Anterior cingulate cortex (tissue), 58 donors: Measurements from ENCODE around the gene ADAMTS13.

Source experiments
- DNase-seq, 58 donors: peaks; one replicate each; lab custom pipeline; 2025; lab: John Stamatoyannopoulos, UW

Gene ADAMTS13

DNA sequence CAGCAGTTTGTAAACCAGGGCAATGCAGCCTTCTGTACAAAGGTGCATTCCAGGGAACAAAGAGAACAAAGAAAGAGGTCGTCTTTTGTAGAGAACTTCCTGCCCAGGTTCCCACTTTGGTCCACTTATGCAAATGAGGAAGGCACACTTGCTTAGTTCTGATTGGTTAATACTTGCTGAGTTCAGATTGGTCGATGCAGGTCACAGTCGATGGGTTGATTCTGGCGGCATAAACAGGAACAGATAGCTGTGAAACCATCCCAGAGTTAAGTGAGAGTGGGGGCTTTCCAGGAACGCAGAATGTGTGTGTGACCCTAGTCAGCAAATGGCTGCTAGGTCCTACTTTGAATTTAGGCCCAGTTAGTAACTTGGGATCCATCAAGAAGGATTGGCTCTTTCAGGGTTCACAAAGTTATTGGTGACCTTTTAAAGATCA is 1.8 kb upstream of the ADAMTS13 start:
- no peak for DNase-seq

DNA sequence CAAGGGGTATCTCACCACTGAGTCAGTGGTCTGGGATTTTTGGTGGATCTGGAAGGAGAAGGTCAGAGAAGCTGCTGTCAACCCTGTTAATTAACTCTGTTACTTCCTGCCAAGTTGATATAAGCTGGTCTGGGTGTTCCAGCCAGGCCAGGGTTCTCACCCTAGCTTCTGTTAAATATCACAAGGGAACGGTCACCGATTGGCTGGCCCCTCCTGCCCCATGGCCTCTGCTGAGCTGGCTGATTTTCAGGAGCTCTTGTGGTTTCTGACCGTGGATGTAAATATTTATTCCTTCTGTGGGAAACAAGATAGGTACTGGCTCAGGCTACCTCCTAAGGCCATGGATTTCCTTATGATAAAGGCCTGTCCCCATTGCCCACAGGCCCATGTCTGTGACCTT is 1.0 kb downstream of the ADAMTS13 start:
- DNase-seq: no peak

DNA sequence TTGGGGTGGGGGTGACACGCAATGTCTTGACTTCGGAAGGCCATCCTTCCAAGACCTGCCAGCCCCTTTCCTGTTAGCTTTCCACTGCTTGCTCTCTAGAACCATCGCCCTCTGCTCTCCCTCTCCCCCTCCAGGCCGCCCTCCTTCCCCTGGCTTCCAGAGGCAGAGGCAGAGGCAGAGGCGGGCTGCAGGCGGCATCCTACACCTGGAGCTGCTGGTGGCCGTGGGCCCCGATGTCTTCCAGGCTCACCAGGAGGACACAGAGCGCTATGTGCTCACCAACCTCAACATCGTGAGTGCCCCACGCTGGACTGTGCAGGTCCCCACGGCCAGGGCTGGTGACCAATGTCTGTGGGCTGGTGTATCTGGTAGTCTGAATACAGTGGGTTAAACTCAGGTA is 2.0 kb downstream of the ADAMTS13 start:
- no peak for DNase-seq

DNA sequence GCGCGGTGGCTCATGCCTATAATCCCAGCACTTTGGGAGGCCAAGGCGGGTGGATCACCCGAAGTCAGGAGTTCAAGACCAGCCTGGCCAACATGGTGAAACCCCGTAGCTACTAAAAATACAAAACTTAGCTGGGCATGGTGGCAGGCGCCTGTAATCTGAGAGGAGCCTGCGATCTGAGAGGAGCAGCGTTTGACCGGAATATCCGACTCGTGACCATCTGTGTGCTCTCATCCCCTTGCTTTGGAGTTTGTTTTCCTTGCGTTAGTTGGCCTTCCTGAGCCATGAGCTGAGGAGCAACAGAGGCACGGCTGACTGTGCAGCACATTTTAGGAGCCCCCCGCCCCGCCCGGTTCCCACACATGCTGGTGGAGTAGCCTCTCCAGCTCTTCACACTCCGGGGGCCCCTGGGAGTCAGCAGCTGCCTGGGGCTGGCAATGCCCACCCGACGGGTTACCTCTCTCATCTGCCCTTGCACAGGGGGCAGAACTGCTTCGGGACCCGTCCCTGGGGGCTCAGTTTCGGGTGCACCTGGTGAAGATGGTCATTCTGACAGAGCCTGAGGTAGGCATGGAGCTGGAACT is 3.0 kb downstream of the ADAMTS13 start:
- no peak for DNase-seq

DNA sequence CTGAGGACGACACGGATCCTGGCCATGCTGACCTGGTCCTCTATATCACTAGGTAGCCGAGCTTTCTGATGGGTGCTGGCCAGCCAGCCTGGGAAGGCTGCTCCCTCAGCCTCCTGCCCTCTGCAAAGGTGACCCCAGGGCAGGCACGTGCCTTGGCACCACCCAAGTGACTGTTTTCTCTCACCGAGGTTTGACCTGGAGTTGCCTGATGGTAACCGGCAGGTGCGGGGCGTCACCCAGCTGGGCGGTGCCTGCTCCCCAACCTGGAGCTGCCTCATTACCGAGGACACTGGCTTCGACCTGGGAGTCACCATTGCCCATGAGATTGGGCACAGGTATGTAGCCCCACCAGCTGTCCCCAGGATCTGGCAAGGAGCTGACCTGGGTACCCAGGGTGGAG is 3.8 kb downstream of the ADAMTS13 start:
- no peak for DNase-seq

DNA sequence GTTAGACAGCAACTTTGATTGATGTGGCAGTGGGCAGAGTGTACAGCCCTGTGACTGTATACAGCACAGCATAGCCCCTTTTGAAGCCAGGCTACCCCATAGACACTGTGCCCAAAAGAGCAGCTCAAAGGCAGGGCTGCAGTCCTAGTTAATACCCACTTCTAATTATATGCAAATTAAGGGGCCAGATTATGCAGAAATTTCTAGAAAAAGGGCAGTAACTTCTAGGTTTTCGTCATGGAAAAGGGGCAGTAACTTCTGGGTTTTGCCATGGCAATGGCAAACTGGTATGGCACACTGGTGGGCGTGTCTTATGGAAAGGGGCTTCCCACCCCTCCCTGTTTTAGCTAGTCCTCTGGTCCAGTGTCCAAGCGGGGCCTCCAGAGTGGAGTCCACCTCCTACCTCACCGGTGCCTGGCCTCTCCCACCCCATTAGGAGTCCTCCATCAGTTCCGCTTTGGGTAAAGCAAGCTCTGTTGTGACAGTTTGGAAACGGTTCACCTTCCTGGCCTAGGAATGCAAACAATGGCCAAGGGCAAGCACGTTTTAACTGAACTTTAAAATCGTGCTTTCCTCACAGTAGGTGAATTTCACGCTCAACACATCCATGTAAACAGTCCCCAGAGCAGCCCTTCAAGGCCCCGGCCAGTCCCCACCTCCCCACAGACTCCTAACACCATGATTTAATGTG is 5.6 kb downstream of the ADAMTS13 start:
- no peak for DNase-seq

DNA sequence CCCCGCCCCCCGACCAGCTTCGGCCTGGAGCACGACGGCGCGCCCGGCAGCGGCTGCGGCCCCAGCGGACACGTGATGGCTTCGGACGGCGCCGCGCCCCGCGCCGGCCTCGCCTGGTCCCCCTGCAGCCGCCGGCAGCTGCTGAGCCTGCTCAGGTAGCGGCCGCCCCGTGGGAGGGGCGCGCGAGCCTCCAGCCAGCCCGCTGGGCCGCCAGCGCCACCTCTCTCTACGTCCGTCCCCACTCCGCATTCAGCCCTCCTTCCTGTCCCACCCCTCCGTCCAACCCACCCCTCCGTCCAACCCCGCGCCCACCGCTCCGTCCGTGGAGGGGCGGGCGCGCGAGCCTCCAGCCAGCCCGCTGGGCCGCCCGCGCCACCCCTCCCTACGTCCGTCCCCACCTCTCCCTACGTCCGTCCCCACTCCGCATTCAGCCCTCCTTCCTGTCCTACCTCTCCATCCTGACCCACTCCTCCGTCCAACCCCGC is 6.5 kb downstream of the ADAMTS13 start:
- no peak for DNase-seq

DNA sequence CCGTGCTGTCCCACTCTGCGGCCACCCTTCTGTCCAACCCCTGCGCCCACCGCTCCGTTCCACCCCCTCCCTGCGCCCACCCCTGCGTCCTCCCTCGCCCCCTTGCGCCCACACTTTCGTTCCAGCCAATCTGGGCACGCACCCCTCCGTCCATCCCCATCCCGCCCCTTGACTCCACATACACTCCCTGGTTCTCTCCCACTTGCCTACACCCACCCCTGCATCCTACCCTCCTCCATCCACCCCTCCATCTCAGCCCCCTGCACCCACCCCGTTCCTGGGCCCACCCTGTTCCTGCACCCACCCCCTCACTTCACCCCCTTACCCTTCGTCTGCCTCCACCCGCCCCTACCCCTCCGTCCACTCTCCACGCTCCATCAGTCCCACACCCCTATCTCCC is 7.0 kb downstream of the ADAMTS13 start:
- DNase-seq: no peak

DNA sequence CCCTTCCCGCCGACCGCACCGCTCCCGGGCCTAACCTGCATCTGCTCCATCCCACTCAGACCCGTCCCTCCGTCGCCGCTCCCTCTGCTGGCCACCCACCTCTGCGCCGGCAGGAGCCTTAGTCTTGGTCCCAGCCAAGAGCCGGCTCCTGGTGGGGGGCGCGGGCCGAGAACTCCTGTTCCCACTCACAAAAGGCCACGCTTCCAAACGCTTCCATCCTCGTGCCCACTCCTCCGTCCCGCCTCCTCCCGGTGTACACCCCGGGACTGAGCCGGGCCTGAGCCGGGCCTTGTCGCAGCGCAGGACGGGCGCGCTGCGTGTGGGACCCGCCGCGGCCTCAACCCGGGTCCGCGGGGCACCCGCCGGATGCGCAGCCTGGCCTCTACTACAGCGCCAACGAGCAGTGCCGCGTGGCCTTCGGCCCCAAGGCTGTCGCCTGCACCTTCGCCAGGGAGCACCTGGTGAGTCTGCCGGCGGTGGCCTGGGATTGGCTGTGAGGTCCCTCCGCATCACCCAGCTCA is 7.5 kb downstream of the ADAMTS13 start:
- DNase-seq: no peak

DNA sequence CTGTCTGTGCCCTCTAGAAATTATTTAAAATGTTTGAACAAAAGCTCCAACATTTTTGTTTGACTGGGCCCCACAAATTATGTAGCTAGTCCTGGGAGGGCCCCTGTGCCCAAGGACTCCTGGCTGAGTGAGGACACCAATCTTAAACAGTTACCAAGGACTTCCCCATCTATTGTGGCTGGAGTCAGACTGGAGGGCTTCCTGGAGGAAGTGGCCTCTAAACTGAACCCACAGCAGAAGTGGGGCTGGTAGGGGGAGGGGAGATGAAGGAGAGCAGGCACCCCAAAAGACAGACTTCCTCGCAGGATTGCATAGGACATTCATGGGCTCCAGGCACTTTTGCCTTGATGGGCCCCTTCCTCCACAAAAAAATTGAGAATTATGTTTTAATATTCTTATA is 8.1 kb downstream of the ADAMTS13 start:
- DNase-seq: no peak

DNA sequence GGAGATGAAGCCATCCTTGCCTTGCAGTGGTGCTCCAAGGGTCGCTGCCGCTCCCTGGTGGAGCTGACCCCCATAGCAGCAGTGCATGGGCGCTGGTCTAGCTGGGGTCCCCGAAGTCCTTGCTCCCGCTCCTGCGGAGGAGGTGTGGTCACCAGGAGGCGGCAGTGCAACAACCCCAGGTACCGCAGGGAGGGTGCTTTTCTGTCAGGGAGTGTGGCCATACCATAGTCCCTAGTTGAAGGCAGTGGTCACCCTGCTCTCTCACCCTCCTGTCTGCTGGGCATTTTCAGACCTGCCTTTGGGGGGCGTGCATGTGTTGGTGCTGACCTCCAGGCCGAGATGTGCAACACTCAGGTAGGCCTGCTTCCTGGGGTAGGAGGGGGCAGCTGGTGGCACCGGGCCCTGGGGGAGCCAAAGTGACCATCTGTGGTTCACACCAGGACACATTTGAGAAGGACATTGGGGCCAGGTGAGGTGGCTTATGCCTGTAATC is 11.2 kb downstream of the ADAMTS13 start:
- DNase-seq: no peak

DNA sequence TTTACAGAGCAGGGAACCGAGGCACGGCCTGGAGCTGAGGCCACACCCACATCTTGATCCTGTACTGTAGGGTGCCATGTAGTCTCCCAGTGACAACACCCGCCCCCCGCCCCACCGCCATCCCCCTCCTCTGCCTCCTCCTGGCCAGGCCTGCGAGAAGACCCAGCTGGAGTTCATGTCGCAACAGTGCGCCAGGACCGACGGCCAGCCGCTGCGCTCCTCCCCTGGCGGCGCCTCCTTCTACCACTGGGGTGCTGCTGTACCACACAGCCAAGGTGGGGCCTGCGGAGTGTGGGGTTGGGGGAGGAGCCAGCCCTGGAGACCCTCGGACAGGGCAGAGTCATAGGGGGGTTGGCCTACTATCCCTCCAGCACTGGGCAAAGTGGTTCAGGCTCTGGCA is 14.5 kb downstream of the ADAMTS13 start:
- no peak for DNase-seq

DNA sequence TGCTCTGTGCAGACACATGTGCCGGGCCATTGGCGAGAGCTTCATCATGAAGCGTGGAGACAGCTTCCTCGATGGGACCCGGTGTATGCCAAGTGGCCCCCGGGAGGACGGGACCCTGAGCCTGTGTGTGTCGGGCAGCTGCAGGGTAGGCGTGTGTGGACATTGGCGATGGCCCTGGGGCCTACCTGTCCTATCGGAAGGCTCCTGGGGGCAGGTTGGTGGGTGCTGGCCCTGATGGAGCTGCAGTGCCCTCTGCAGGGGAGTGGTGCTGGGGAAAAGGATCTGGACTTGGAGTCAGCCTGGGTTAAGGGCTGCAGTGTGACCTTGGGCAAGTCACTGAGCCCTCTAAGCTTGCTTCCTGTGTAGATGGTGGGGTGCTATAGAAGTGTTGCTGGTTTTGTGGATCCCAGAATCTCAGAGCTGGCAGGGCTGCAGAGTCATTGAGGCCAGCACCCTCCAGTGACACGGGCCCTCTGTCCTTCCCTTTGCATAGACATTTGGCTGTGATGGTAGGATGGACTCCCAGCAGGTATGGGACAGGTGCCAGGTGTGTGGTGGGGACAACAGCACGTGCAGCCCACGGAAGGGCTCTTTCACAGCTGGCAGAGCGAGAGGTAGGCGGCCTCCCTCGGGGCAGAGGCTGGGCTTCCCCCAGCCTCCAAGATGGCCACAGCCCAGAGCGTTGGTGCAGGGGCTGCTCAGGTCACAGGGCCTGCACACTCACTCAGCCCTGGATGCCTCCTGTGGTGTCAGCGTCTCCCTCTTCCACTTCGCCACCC is 15.8 kb downstream of the ADAMTS13 start:
- DNase-seq: no peak

DNA sequence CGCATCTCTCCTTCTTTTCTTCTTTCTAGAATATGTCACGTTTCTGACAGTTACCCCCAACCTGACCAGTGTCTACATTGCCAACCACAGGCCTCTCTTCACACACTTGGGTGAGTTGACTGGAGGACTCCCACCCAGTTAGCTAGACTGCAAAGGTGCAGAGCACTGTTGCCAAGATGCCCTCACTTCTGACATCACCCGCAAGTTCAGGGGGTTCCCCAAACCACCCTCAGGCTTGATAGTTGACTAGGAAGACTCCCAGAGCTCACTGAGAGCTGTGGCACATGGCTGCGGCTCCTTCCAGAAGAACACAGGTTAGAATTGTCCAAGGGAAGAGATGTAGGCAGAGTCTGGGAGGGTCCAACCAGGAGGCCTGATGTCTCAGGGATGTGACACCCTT is 17.2 kb downstream of the ADAMTS13 start:
- no peak for DNase-seq

DNA sequence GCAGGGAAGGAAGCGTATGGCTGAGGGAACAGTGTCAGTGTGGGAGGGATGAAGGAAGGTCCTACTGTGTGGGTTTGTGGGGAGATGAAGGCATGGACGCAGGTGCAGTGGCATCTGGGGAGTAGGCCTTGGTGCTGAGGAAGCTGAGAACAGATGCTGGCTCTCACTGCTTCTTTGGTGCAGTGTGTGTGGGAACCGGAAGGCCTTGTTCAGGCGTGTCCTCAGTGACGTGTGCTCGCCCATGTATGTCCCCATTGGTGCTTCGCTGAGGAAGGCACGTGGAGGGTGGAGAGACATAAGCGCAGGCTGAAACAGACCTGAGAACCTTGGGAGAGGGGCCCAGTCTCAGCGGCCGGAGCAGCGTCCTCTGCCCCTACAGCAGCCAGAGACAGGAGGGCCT is 18.7 kb downstream of the ADAMTS13 start:
- DNase-seq: peak in 2 of 58 donors; percentile 13 to 27

DNA sequence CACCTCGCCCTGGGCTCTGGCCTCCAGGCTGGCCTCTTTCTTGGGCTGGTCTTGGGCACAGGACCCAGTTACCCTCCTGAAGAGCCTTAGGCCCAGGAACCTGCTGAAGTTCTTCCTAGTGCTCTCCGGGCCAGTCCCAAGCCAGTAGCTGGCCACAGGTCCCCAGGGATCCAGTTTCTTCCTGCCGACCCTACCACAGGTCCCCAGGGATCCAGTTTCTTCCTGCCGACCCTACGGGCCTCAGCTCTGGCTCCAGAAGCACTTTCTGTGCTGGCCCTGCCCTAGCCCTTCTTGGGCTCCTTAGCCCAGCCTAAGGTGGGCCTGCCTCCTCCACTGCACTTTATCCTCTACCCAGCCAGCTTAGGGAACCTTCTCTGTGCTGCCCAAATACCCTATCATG is 19.4 kb downstream of the ADAMTS13 start:
- DNase-seq: no peak

DNA sequence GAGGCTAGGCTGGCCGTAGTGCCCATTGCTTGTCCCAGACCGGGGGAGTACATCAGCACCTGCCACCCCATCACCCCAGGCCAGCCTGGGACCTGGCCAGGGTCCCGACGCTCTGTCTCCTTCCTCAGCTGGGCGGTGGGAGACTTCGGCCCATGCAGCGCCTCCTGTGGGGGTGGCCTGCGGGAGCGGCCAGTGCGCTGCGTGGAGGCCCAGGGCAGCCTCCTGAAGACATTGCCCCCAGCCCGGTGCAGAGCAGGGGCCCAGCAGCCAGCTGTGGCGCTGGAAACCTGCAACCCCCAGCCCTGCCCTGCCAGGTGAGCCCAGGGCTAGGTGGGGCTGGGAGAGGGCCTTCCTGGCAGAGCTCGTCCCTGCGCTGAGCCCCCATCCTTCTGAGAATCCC is 21.1 kb downstream of the ADAMTS13 start:
- DNase-seq: no peak

DNA sequence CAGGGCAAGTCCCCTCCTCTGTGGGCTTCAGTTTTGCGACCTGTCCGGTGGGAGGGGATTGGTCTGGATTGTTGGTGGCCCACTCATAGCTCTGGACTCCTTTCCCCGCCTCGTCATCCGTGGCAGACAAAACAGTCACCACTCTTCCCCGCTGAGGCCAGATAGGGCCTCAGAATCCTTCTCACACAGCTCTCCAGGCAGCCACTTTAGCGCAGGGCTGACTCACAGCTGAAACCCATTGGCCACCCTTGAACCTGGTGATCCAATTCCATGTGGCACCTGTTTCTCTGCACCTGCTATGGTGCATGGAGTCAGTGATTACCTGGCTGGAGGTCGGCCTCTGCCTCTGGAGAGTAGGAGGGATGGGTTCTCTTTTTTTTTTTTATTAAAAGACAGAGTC is 21.8 kb downstream of the ADAMTS13 start:
- no peak for DNase-seq

DNA sequence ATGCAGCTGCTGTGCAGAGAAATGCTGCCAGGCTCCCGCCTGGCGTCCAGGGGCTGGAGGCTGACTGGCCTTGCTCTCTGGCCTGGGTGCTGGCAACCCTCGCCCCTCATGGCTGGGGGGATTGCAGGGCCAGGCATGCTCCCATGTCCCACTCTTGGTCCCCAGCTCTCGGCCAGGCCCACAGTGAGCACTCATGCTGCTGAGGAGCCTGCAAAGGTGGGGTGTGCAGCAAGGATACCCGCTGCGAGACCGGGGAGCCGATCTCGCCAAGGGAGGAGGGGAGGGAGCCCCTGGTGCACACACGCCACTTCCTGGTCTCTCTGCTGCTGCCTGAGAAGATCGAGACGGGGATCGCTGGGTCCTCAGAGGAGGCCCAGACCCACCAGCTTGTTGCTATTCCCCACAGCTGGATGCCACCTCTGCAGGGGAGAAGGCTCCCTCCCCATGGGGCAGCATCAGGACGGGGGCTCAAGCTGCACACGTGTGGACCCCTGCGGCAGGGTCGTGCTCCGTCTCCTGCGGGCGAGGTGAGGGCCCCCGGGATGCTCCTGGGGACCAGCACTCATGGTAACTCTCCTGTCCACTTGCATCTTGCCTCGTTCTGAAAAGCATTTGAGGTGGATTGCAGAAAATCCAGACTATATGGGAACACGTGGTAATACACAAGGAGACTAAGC is 23.3 kb downstream of the ADAMTS13 start:
- no peak for DNase-seq

DNA sequence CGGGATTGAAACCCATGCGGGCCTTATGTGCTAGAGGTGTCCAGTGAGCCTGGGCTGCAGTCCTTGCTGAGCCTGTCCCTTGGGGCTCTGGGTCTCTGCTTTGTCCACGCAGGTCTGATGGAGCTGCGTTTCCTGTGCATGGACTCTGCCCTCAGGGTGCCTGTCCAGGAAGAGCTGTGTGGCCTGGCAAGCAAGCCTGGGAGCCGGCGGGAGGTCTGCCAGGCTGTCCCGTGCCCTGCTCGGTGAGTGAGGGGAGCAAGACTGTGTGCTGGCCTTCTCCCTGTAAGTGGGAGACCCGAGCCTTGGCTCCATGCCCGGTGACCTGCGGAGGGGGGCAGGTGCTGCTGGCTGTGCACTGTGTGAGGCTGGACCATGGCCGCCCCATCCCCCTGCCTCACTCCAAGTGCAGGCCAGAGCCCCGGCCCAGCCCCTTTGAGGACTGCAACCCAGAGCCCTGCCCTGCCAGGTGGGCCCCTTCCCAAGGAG is 26.4 kb downstream of the ADAMTS13 start:
- DNase-seq: no peak

DNA sequence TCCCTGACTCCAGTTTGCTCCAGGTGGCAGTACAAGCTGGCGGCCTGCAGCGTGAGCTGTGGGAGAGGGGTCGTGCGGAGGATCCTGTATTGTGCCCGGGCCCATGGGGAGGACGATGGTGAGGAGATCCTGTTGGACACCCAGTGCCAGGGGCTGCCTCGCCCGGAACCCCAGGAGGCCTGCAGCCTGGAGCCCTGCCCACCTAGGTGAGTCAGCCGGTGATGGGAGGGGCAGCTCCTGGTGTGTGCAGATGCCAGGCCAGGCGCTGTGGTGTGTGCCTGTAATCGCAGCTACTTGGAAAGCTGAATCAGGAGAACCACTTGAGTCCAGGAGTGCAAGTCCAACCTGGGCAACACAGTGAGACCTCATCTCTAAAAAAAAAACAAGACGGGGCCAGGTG is 27.6 kb downstream of the ADAMTS13 start:
- DNase-seq: no peak
